Measurements from ENCODE around the gene PRR29. TPM values are rescaled to one million over a fixed set of nuclear protein-coding genes. Genes with fewer than 3 reads are reported as not detected.

Gene PRR29
- total and polyA plus RNA-seq, 2 donors (not counting 1 experiment from before 2014, with no cell fraction given) = 0.02 to 0.17 TPM

- Histone ChIP-seq H3K9ac (ENCODE audit: insufficient read depth, low read length) (no peak overlapping the region), H3K79me2 (ENCODE audit: control insufficient read depth, insufficient read depth, low read length) (no peaks in the 10 kb centered on the region), H3K36me3 (ENCODE audit: control insufficient read depth, insufficient read depth, low read length) (no peaks in the 10 kb centered on the region), H2AFZ (ENCODE audit: low read length) (no peak overlapping the region), H4K20me1 (ENCODE audit: control insufficient read depth, extremely low read depth, insufficient read depth, low read length) (no peaks in the 10 kb centered on the region), H3K27ac (ENCODE audit: insufficient read depth, low read length) (no peak overlapping the region), H3K9me3 (ENCODE audit: control insufficient read depth, insufficient read depth, low read depth, low read length) (no peaks in the 10 kb centered on the region), H3K4me2 (ENCODE audit: extremely low read depth, insufficient read depth, low read length) (peak overlapping the region; percentile 71), H3K27me3 (ENCODE audit: control insufficient read depth, insufficient read depth, low read length) (no peaks in the 10 kb centered on the region), H3K4me1 (ENCODE audit: control insufficient read depth, extremely low read depth, insufficient read depth, low read length) (peaks cover 9% of the 10 kb centered on the region), H3K4me3 (replicated peaks in 1 of 4; ENCODE audit: control extremely low read depth in 1 of 4, insufficient read depth in 1 of 4, low read depth in 3 of 4, low read length in 4 of 4) (no peak overlapping the region)
- TF ChIP-seq EZH2 (IDR thresholded peaks at IDR 0.05; ENCODE audit: low read length, missing control alignments) = no peak
- no peak for TF ChIP-seq CTCF (conservative IDR thresholded peaks at IDR 0.05 in 1 of 2, IDR thresholded peaks at IDR 0.05 in 1 of 2; ENCODE audit: low read depth in 1 of 2, low read length in 2 of 2)
- peak; percentile 11 to 35 for DNase-seq (ENCODE audit: low read depth in 2 of 2)
Measured at GRCh38 chr17:63973930-63974593, 24.1 kb upstream of the PRR29 start.

GRCh38 chr17:63974594-63975192, 23.5 kb upstream of the PRR29 start:
- Histone ChIP-seq H3K4me2 (ENCODE audit: extremely low read depth, insufficient read depth, low read length) (peak overlapping the region; percentile 71), H3K9me3 (ENCODE audit: control insufficient read depth, insufficient read depth, low read depth, low read length) (no peaks in the 10 kb centered on the region), H3K79me2 (ENCODE audit: control insufficient read depth, insufficient read depth, low read length) (no peaks in the 10 kb centered on the region), H3K4me1 (ENCODE audit: control insufficient read depth, extremely low read depth, insufficient read depth, low read length) (peaks cover 9% of the 10 kb centered on the region), H3K27me3 (ENCODE audit: control insufficient read depth, insufficient read depth, low read length) (no peaks in the 10 kb centered on the region), H4K20me1 (ENCODE audit: control insufficient read depth, extremely low read depth, insufficient read depth, low read length) (no peaks in the 10 kb centered on the region), H2AFZ (ENCODE audit: low read length) (no peak overlapping the region), H3K4me3 (replicated peaks in 1 of 4; ENCODE audit: control extremely low read depth in 1 of 4, insufficient read depth in 1 of 4, low read depth in 3 of 4, low read length in 4 of 4) (no peak overlapping the region), H3K27ac (ENCODE audit: insufficient read depth, low read length) (no peak overlapping the region), H3K36me3 (ENCODE audit: control insufficient read depth, insufficient read depth, low read length) (no peaks in the 10 kb centered on the region), H3K9ac (ENCODE audit: insufficient read depth, low read length) (no peak overlapping the region)
- TF ChIP-seq EZH2 (IDR thresholded peaks at IDR 0.05; ENCODE audit: low read length, missing control alignments) (no peak), CTCF (conservative IDR thresholded peaks at IDR 0.05 in 1 of 2, IDR thresholded peaks at IDR 0.05 in 1 of 2; ENCODE audit: low read depth in 1 of 2, low read length in 2 of 2) (no peak)
- peak in 1 of 2 donors; percentile 70 for DNase-seq (ENCODE audit: low read depth in 2 of 2)

- no peaks in the 10 kb centered on the region for H3K36me3 ChIP-seq (ENCODE audit: control insufficient read depth, insufficient read depth, low read length)
- DNase-seq (ENCODE audit: low read depth in 2 of 2) = no peak
- H3K4me1 ChIP-seq (ENCODE audit: control insufficient read depth, extremely low read depth, insufficient read depth, low read length) = peaks cover 9% of the 10 kb centered on the region
- H3K4me3 ChIP-seq (replicated peaks in 1 of 4; ENCODE audit: control extremely low read depth in 1 of 4, insufficient read depth in 1 of 4, low read depth in 3 of 4, low read length in 4 of 4) = no peak overlapping the region
- no peaks in the 10 kb centered on the region for H3K79me2 ChIP-seq (ENCODE audit: control insufficient read depth, insufficient read depth, low read length)
- no peaks in the 10 kb centered on the region for H4K20me1 ChIP-seq (ENCODE audit: control insufficient read depth, extremely low read depth, insufficient read depth, low read length)
- H3K9me3 ChIP-seq (ENCODE audit: control insufficient read depth, insufficient read depth, low read depth, low read length) = no peaks in the 10 kb centered on the region
- H3K27me3 ChIP-seq (ENCODE audit: control insufficient read depth, insufficient read depth, low read length) = no peaks in the 10 kb centered on the region
- H3K4me2 ChIP-seq (ENCODE audit: extremely low read depth, insufficient read depth, low read length) = no peak overlapping the region
- no peak overlapping the region for H3K27ac ChIP-seq (ENCODE audit: insufficient read depth, low read length)
- H3K9ac ChIP-seq (ENCODE audit: insufficient read depth, low read length) = no peak overlapping the region
- no peak overlapping the region for H2AFZ ChIP-seq (ENCODE audit: low read length)
- no peak for TF ChIP-seq CTCF (conservative IDR thresholded peaks at IDR 0.05 in 1 of 2, IDR thresholded peaks at IDR 0.05 in 1 of 2; ENCODE audit: low read depth in 1 of 2, low read length in 2 of 2)
- TF ChIP-seq EZH2 (IDR thresholded peaks at IDR 0.05; ENCODE audit: low read length, missing control alignments) = no peak
Measured at GRCh38 chr17:63975541-63976092, 22.5 kb upstream of the PRR29 start.

All from fibroblast of lung (primary cell).